ENCODE results near the gene SLC38A9. TPM values are rescaled to one million over a fixed set of nuclear protein-coding genes. Genes with fewer than 3 reads are reported as not detected.

The SLC38A9 gene
- total and polyA plus RNA-seq, 2 of the 8 experiments (the other 6 are each of a cell fraction or from before 2014, with no cell fraction given): 29.2 to 43.7 TPM

DNA sequence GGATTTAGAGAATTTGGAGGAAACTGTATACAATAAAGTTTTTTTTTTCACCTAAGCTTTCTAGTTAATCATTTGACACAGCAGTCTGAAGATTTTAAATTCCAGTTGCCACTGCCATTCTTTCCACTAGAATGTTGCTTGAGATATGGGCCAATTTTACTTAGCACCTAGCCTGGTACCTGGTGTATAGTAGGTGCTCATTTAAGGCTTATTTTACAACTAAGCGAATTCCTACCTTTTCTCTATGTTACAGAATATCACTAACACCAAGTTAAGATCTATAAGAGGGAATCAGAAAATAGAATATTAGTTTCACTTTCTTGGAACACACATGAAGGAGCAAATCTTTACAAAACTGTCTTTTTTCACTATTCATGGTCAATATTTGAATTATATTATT is 22.5 kb upstream of the SLC38A9 start:
- no peaks in the 10 kb centered on the region for H3K36me3 ChIP-seq (ENCODE audit: control insufficient read depth in 2 of 4, insufficient read depth in 4 of 4, low read length in 3 of 4)
- no peak overlapping the region for H2BK15ac ChIP-seq (ENCODE audit: low read length)
- H3K27me3 ChIP-seq (replicated peaks in 1 of 4; ENCODE audit: control insufficient read depth in 3 of 4, extremely low read depth in 1 of 4, insufficient read depth in 3 of 4, low read length in 3 of 4): no peaks in the 10 kb centered on the region; a peak in 1 of 7 replicates
- no peaks in the 10 kb centered on the region for H3K79me2 ChIP-seq (ENCODE audit: control insufficient read depth in 1 of 2, insufficient read depth in 2 of 2, low read length in 2 of 2)
- H3K27ac ChIP-seq (ENCODE audit: low read depth, low read length): no peak overlapping the region
- no peak for DNase-seq (ENCODE audit: low read depth in 1 of 2, low spot score in 2 of 2)
- H2BK120ac ChIP-seq (replicated peaks; ENCODE audit: low read depth, low read length): no peak overlapping the region
- no peak overlapping the region for H3K9ac ChIP-seq (replicated peaks in 1 of 4; ENCODE audit: extremely low read depth in 1 of 4, low read depth in 3 of 4, low read length in 3 of 4)
- ChIA-PET POLR2A (ENCODE audit: partially characterized antibody) (no interaction called here), CTCF (ENCODE audit: partially characterized antibody) (no interaction called here)
- 37% methylated on average over 1 of the region's 1 CpG; no CpG with 5 or more reads in 1 of the 2 experiments for WGBS, 2 experiments (ENCODE audit: extremely low coverage in 1 of 2, insufficient coverage in 1 of 2, insufficient read length in 1 of 2, insufficient replicate concordance in 2 of 2, low coverage in 1 of 2, low lambda C conversion rate in 2 of 2, missing lambda C conversion rate in 1 of 2)
- H4K5ac ChIP-seq (ENCODE audit: insufficient read length, low read depth, low read length): no peak overlapping the region
- no peak overlapping the region for H3K4me2 ChIP-seq (ENCODE audit: insufficient read depth in 1 of 2, low read depth in 2 of 2, low read length in 2 of 2)
- no peaks in the 10 kb centered on the region for H3K9me3 ChIP-seq (ENCODE audit: insufficient read depth in 2 of 2, low read depth in 1 of 2, low read length in 1 of 2)
- no peaks in the 10 kb centered on the region for H3K79me1 ChIP-seq (ENCODE audit: low read depth, low read length)
- no peak for FAIRE-seq
- no peaks in the 10 kb centered on the region for H3K23me2 ChIP-seq (ENCODE audit: low read depth, low read length)
- H3K14ac ChIP-seq (ENCODE audit: insufficient read length): no peak overlapping the region
- H2AFZ ChIP-seq (ENCODE audit: low read length): no peak overlapping the region
- H2BK5ac ChIP-seq (ENCODE audit: low read depth, low read length): no peak overlapping the region
- no peak overlapping the region for H3K4ac ChIP-seq (replicated peaks; ENCODE audit: insufficient read length, low read depth, low read length)
- H4K20me1 ChIP-seq (replicated peaks in 1 of 2; ENCODE audit: control insufficient read depth in 1 of 2, insufficient read depth in 2 of 2, low read length in 2 of 2): no peaks in the 10 kb centered on the region
- H3K18ac ChIP-seq (ENCODE audit: extremely low read depth, low read length): no peak overlapping the region
- H2AK5ac ChIP-seq (ENCODE audit: low read depth, low read length): no peak overlapping the region
- H3K56ac ChIP-seq (replicated peaks; ENCODE audit: insufficient read length, low read depth, low read length): no peak overlapping the region
- no peak overlapping the region for H3K4me3 ChIP-seq (ENCODE audit: extremely low read depth in 1 of 4, insufficient read depth in 2 of 4, low read depth in 3 of 4, low read length in 4 of 4)
- no peak overlapping the region for H3K23ac ChIP-seq (ENCODE audit: insufficient read length)
- no peaks in the 10 kb centered on the region for H3K4me1 ChIP-seq (replicated peaks in 1 of 4; ENCODE audit: control insufficient read depth in 3 of 4, insufficient read depth in 4 of 4, low read length in 3 of 4)
- H2BK12ac ChIP-seq (ENCODE audit: low read depth, low read length): no peak overlapping the region
- no peak overlapping the region for H2BK20ac ChIP-seq (ENCODE audit: low read length)
- H4K8ac ChIP-seq (ENCODE audit: extremely low read depth, insufficient read depth, low read length): no peak overlapping the region
- H4K91ac ChIP-seq (replicated peaks; ENCODE audit: insufficient read length, low read length): no peak overlapping the region
- no peak for TF ChIP-seq MAFK (IDR thresholded peaks at IDR 0.05; ENCODE audit: low read depth, low read length)

Measured in H1 (cell line).